K562 (cell line): Measurements from ENCODE around the gene MARK3. TPM values are rescaled to one million over a fixed set of nuclear protein-coding genes. Genes with fewer than 3 reads are reported as not detected.

ENCODE experiments used
- PCBP2 ChIP-seq: fragments of 200-400 bp; formaldehyde crosslinking; IDR thresholded peaks from 2 replicates; pipeline ENCODE4 v1.6.1; 2018; ENCODE audit warnings: low read length, low read depth, mild to moderate bottlenecking, moderate library complexity; ENCODE audit not compliant: poor library complexity, severe bottlenecking
- SPI1 ChIP-seq: IDR thresholded peaks from 2 replicates; pipeline ENCODE4 v1.6.1; 2011; ENCODE audit warnings: low read depth, low read length, control low read depth, borderline replicate concordance
- SUPT5H ChIP-seq: fragments of 450-650 bp; IDR thresholded peaks from 2 replicates; pipeline ENCODE4 v1.6.1; 2016
- TEAD4 ChIP-seq, 2 experiments: sonication (generic) in 1 of 2; formaldehyde crosslinking in 1 of 2; IDR thresholded peaks; 2 replicates each; pipeline versions ENCODE4 v1.6.1 to v1.8.0; 2012 to 2022; ENCODE audit warnings: borderline replicate concordance in 1 of 2, inconsistent platforms in 1 of 2, low read length in 1 of 2, mild to moderate bottlenecking in 1 of 2, missing genetic modification reagents in 1 of 2
- ZNF324 ChIP-seq: fragments of 250-450 bp; sonication (Bioruptor Pico); IDR thresholded peaks from 2 replicates; pipeline ENCODE4 v1.4.0; 2020; ENCODE audit warnings: mild to moderate bottlenecking
- polyA plus RNA-seq, 8 experiments: library from polyadenylated mRNA; depleted of rRNA in 4 of 8; stranded (reverse) in 5 of 8; unstranded in 3 of 8; fragments of >200 nt; fragmentation: Nextera tagmentation in 2 of 8; fragmentation: Illumina TruSeq in 1 of 8; extraction: Ambion mirVana in 2 of 8; extraction: Trizol in 1 of 8; gene quantifications; 2 replicates each; pipeline versions ENCODE4 v1.2.1 to v1.2.3, GENCODE V29; 2011 to 2014; ENCODE audit warnings: inconsistent platforms in 1 of 8, missing spikeins in 1 of 8
- total RNA-seq, 7 experiments: library from RNA; depleted of rRNA in 6 of 7; stranded (reverse); fragments of >200 nt in 6 of 7; fragmentation: Illumina TruSeq in 2 of 7; extraction: Trizol in 2 of 7; gene quantifications; 2 replicates each; pipeline versions ENCODE4 v1.2.1 to v1.2.3, GENCODE V29; 2011 to 2021; ENCODE audit warnings: low replicate concordance in 1 of 7
- TF ChIP-seq, protein P1 (sequence below), 2 experiments: fragments of 450-650 bp; IDR thresholded peaks; 2 replicates each; pipeline ENCODE4 v1.6.1; 2018; ENCODE audit warnings: mild to moderate bottlenecking in 2 of 2, low read depth in 1 of 2; ENCODE audit not compliant: partially characterized antibody in 2 of 2
- TF ChIP-seq, protein P2 (sequence below): fragments of 250-450 bp; sonication (Bioruptor Pico); IDR thresholded peaks from 2 replicates; pipeline ENCODE4 v1.4.0; 2020

The MARK3 gene
- total and polyA plus RNA-seq, 9 of the 15 experiments (the other 6 are each of a cell fraction or from before 2014, with no cell fraction given) = 10.1 to 68.7 (median 56.3) TPM

- TF ChIP-seq TEAD4 (IDR thresholded peaks at IDR 0.05; ENCODE audit: low read length) = no peak
- TF ChIP-seq TEAD4 (CRISPR knock-in tag; IDR thresholded peaks at IDR 0.05; ENCODE audit: borderline replicate concordance) = no peak
- TF ChIP-seq, protein P1, sequence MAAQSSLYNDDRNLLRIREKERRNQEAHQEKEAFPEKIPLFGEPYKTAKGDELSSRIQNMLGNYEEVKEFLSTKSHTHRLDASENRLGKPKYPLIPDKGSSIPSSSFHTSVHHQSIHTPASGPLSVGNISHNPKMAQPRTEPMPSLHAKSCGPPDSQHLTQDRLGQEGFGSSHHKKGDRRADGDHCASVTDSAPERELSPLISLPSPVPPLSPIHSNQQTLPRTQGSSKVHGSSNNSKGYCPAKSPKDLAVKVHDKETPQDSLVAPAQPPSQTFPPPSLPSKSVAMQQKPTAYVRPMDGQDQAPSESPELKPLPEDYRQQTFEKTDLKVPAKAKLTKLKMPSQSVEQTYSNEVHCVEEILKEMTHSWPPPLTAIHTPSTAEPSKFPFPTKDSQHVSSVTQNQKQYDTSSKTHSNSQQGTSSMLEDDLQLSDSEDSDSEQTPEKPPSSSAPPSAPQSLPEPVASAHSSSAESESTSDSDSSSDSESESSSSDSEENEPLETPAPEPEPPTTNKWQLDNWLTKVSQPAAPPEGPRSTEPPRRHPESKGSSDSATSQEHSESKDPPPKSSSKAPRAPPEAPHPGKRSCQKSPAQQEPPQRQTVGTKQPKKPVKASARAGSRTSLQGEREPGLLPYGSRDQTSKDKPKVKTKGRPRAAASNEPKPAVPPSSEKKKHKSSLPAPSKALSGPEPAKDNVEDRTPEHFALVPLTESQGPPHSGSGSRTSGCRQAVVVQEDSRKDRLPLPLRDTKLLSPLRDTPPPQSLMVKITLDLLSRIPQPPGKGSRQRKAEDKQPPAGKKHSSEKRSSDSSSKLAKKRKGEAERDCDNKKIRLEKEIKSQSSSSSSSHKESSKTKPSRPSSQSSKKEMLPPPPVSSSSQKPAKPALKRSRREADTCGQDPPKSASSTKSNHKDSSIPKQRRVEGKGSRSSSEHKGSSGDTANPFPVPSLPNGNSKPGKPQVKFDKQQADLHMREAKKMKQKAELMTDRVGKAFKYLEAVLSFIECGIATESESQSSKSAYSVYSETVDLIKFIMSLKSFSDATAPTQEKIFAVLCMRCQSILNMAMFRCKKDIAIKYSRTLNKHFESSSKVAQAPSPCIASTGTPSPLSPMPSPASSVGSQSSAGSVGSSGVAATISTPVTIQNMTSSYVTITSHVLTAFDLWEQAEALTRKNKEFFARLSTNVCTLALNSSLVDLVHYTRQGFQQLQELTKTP (IDR thresholded peaks at IDR 0.05; ENCODE audit: low read depth in 1 of 2, partially characterized antibody in 2 of 2) = no peak
- no peak for TF ChIP-seq SPI1
- no peak for TF ChIP-seq SUPT5H
- TF ChIP-seq, protein P2, sequence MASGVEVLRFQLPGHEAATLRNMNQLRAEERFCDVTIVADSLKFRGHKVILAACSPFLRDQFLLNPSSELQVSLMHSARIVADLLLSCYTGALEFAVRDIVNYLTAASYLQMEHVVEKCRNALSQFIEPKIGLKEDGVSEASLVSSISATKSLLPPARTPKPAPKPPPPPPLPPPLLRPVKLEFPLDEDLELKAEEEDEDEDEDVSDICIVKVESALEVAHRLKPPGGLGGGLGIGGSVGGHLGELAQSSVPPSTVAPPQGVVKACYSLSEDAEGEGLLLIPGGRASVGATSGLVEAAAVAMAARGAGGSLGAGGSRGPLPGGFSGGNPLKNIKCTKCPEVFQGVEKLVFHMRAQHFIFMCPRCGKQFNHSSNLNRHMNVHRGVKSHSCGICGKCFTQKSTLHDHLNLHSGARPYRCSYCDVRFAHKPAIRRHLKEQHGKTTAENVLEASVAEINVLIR (CRISPR knock-in tag) = no peak
- TF ChIP-seq ZNF324 = no peak
- no peak for TF ChIP-seq PCBP2
Observed at GRCh38 chr14:103495854-103496253, 110.6 kb downstream of the MARK3 start (continued).
